ENCODE measurements around the gene MAPK13.
"Not testable (repeated sequence)": the region's sequence is repeated elsewhere in the genome, so short reads cannot be mapped to it uniquely, and the experiment has no call there.

MAPK13 gene

GRCh38 chr6:36120979-36121786 is 9.1 kb upstream of the MAPK13 start:
- ChIA-PET POLR2A (no interaction called here), CTCF (interaction anchor here (0.6 to 4.8 kb wide), 17 partner anchors 9 to 239 kb away, joined by 3 to 32 read pairs (median 4); partner anchors contain the start of genes MAPK13 and MAPK14)
- no peak for DNase-seq (ENCODE audit: extremely low spot score)
- TF ChIP-seq CTCF (IDR thresholded peaks at IDR 0.05; ENCODE audit: control extremely low read depth, extremely low read depth, low read depth, missing control alignments), result peak; percentile 3

- ChIA-PET CTCF (interaction anchor here (0.7 to 4.8 kb wide), 18 partner anchors 9 to 238 kb away, joined by 3 to 32 read pairs (median 4); partner anchors contain the start of gene MAPK13), POLR2A (no interaction called here)
- no peak for TF ChIP-seq CTCF (IDR thresholded peaks at IDR 0.05; ENCODE audit: control extremely low read depth, extremely low read depth, low read depth, missing control alignments)
- DNase-seq (ENCODE audit: extremely low spot score), result no peak
These were observed 8.4 kb upstream of the MAPK13 start for GRCh38 chr6:36121787-36122494.

GRCh38 chr6:36122495-36123269 is 7.6 kb upstream of the MAPK13 start:
- DNase-seq (ENCODE audit: extremely low spot score), result no peak
- CTCF ChIA-PET, result interaction anchor here (0.7 to 4.8 kb wide), 14 partner anchors 8 to 237 kb away, joined by 3 to 32 read pairs (median 7); partner anchors contain the start of gene MAPK13
- TF ChIP-seq CTCF (IDR thresholded peaks at IDR 0.05; ENCODE audit: control extremely low read depth, extremely low read depth, low read depth, missing control alignments), result no peak
- POLR2A ChIA-PET, result no interaction called here

- DNase-seq (ENCODE audit: extremely low spot score), result peak; percentile 82
- POLR2A ChIA-PET, result interaction anchor here (0.5 kb wide), 1 partner anchor 473 kb away, joined by 7 read pairs; no protein-coding TSS in a partner anchor
These were observed 6.8 kb upstream of the MAPK13 start for GRCh38 chr6:36123270-36124139.

GRCh38 chr6:36124346-36124745 is 6.0 kb upstream of the MAPK13 start:
- DNase-seq (ENCODE audit: extremely low spot score); POLR2A ChIA-PET: not testable (repeated sequence)
- CTCF ChIA-PET, result interaction anchor here (1.0 to 4.8 kb wide), 17 partner anchors 10 to 236 kb away, joined by 3 to 28 read pairs (median 4); no protein-coding TSS in a partner anchor

More at GRCh38 chr6:36123270-36124139, 6.8 kb upstream of the MAPK13 start:
- peak; percentile 91 for TF ChIP-seq CTCF (IDR thresholded peaks at IDR 0.05; ENCODE audit: control extremely low read depth, extremely low read depth, low read depth, missing control alignments)
- CTCF ChIA-PET, result interaction anchor here (0.9 to 4.8 kb wide), 19 partner anchors 11 to 236 kb away, joined by 3 to 32 read pairs (median 5); no protein-coding TSS in a partner anchor

GRCh38 chr6:36124881-36125280 is 5.4 kb upstream of the MAPK13 start:
- DNase-seq (ENCODE audit: extremely low spot score), result no peak
- CTCF ChIA-PET, result interaction anchor here (1.1 to 4.8 kb wide), 8 partner anchors 10 to 235 kb away, joined by 3 to 28 read pairs (median 6); no protein-coding TSS in a partner anchor
- no peak for TF ChIP-seq CTCF (IDR thresholded peaks at IDR 0.05; ENCODE audit: control extremely low read depth, extremely low read depth, low read depth, missing control alignments)
- POLR2A ChIA-PET, result no interaction called here

All from GM10248 (cell line).